Heart left ventricle (tissue), 16 donors: ENCODE data around the gene ST6GALNAC5. TPM values are rescaled to one million over a fixed set of nuclear protein-coding genes. Genes with fewer than 3 reads are reported as not detected.

Experiments used
- ATAC-seq, 4 donors: fragments of 200-7000 bp; cut with Tn5 transposase; one replicate each; pipeline ENCODE4 v1.9.1; 2020 to 2022; ENCODE audit warnings: moderate library complexity in 4 of 4, mild to moderate bottlenecking in 3 of 4, moderate number of reproducible peaks in 1 of 4
- DNase-seq, 5 donors: peaks; one replicate each; pipeline ENCODE4 v3.0.0-alpha.2; 2020
- H3K27ac ChIP-seq, 12 donors: fragments of 200-600 bp; sonication (generic) in 4 of 12; one replicate each; pipeline versions ENCODE4 v1.5.0 to v1.8.0; 2016 to 2022; ENCODE audit warnings: mild to moderate bottlenecking in 2 of 12
- H3K27me3 ChIP-seq, 9 donors: fragments of 200-600 bp; sonication (generic) in 2 of 9; one replicate each; pipeline versions ENCODE4 v1.5.1 to v1.8.0; 2016 to 2022; ENCODE audit warnings: mild to moderate bottlenecking in 3 of 9
- H3K36me3 ChIP-seq, 9 donors: fragments of 200-600 bp; sonication (generic) in 2 of 9; one replicate each; pipeline versions ENCODE4 v1.5.0 to v1.8.0; 2018 to 2022; ENCODE audit warnings: mild to moderate bottlenecking in 2 of 9
- H3K4me1 ChIP-seq, 12 donors: fragments of 200-600 bp; sonication (generic) in 4 of 12; one replicate each; pipeline versions ENCODE4 v1.5.0 to v1.8.0; 2016 to 2022; ENCODE audit warnings: mild to moderate bottlenecking in 3 of 12
- H3K4me3 ChIP-seq, 12 donors: fragments of 200-600 bp; sonication (generic) in 4 of 12; one replicate each; pipeline versions ENCODE4 v1.5.0 to v1.8.0; 2017 to 2022; ENCODE audit warnings: mild to moderate bottlenecking in 9 of 12, moderate library complexity in 4 of 12
- H3K9me3 ChIP-seq, 12 donors: fragments of 200-600 bp; sonication (generic) in 4 of 12; one replicate each; pipeline versions ENCODE4 v1.5.0 to v1.8.0; 2016 to 2022; ENCODE audit warnings: mild to moderate bottlenecking in 1 of 12
- CTCF ChIP-seq, 12 donors: fragments of 200-600 bp; sonication (generic) in 4 of 12; IDR thresholded peaks; one replicate each; pipeline versions ENCODE4 v1.5.0 to v1.8.0; 2018 to 2022; ENCODE audit warnings: antibody characterized with exemption in 12 of 12, mild to moderate bottlenecking in 5 of 12
- POLR2A ChIP-seq, 2 donors: fragments of 450-650 bp; IDR thresholded peaks; one replicate each; pipeline ENCODE4 v1.6.1; 2017; ENCODE audit warnings: antibody characterized with exemption in 2 of 2, mild to moderate bottlenecking in 2 of 2, moderate library complexity in 2 of 2
- WGBS, 4 donors: extraction: QIAGEN DNeasy Blood & Tissue Kit in 2 of 4; methylation state at CpG; one replicate each; pipeline versions ENCODE4 v1.1.5 to v1.1.7; 2013 to 2018; 5-methylcytosine and 5-hydroxymethylcytosine counted together
- intact Hi-C, 10 donors: fragments of 100-400 bp; cut with DNase I; formaldehyde crosslinking; loops; one replicate each; pipeline versions ENCODE4 v1.11.1 to v1.14.2; 2022
- polyA plus RNA-seq, 2 donors: library from polyadenylated mRNA; stranded (reverse); fragments of 200-250 nt; gene quantifications; one replicate each; pipeline ENCODE4 v1.2.3, GENCODE V29; 2013
- total RNA-seq, 9 donors: library from RNA; depleted of rRNA in 2 of 9; stranded (reverse); fragments of >200 nt in 2 of 9; fragmentation: NEBNext Ultra II Directional in 3 of 9; extraction: Animal tissue kit (Norgen Biotek cat#: 25700) in 3 of 9; gene quantifications; one replicate each; pipeline versions ENCODE4 v1.1.0 to v1.2.4, GENCODE V29; 2016 to 2023
- donor health status: ischemic (EF 13 %, LVEDD 7.1; RV severe dilation, severe dysfunction).
- donor health status: healthy with polysubstance abuse.
- donor health status: DM: no; HTN: yes; CAD: no.
- donor health status: DM: no; HTN: no; CAD: no.
- donor health status: ischemic (EF 25% LVEDD 6.9; RV normal size, moderate dysfunction).
- donor health status: ischemic (EF 25% LVEDD 5.7; RV mildly dilated, moderate dysfunction).
- donor health status: healthy.
- donor health status: DM: yes; HTN: yes; CAD: no.
- donor health status: ischemic (EF 35%, LVEDD 5.7; RV mildly dilated, moderate dysfunction).
- donor health status: nonischemic (EF 11% LVEDD 7.7; RV severe dilation, severe dysfunction).
- donor health status: DM: yes; HTN: yes; CAD: no.
- donor health status: PGD.
- donor health status: ischemic (EF 29% LVEDD 5.4; RV normal size, mild dysfunction).
- donor health status: nonischemic (EF 23%, LVEDD 6.1; RV moderate dilation, normal function).

Gene ST6GALNAC5
- total and polyA plus RNA-seq, 11 donors, result 0.14 to 0.83 (median 0.45) TPM; not detected in 2

DNA sequence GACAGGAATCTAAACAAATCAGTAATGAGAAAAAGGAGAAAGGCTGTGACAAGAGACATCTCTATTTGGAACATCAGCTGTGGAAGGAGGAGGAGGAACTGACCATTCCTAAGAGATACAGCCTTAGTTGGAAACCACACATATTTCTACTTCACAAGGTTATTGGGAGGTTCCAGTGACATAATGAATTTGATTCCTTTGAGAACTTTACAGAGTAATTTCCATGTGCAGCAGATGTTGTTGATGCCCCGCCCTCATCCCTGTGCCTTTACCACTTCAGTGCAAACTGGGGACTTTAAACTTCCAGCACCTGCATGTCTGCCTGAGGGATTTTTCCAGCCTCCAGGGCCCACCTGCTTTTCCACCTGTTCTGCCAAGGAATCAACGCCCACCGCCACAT lies 9.3 kb upstream of the ST6GALNAC5 start:
- no peaks in the 10 kb centered on the region for H3K9me3 ChIP-seq
- peaks cover 0 to 7% (median 0%) of the 10 kb centered on the region in 9 donors for H3K27me3 ChIP-seq
- ATAC-seq (no peak), DNase-seq (no peak)
- intact Hi-C loops, result loop anchor here in 1 of 10 donors (5.0 kb wide), 1 partner anchor 531 kb away; no protein-coding TSS in a partner anchor
- H3K36me3 ChIP-seq, result no peaks in the 10 kb centered on the region
- TF ChIP-seq CTCF (IDR thresholded peaks at IDR 0.05) (no peak), POLR2A (IDR thresholded peaks at IDR 0.05) (no peak)
- 90 to 97% (median 95%) methylated on average over 3 of the region's 3 CpGs for WGBS, 4 donors
- no peaks in the 10 kb centered on the region for H3K4me1 ChIP-seq
- no peak overlapping the region for H3K4me3 ChIP-seq
- H3K27ac ChIP-seq, result no peak overlapping the region

DNA sequence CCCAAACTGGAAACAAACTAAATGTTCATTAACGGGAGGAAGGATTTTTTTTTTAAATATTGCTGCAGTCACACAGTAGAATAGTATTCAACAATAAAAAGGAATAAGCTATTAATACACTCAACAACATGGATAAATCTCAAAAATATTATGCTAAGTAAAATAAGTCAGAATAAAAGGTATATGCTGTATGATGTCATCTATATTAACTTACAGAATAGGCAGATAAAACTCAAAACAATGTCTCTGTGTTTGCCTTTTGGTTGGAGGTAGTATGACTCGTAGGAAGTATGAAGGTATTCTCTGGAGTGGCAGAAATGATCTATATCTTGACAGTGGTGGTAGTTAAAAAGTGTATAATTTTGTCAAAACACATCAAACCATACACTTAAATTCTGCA lies 6.1 kb upstream of the ST6GALNAC5 start:
- Histone ChIP-seq H3K4me1 (no peaks in the 10 kb centered on the region), H3K27ac (no peak overlapping the region), H3K9me3 (no peaks in the 10 kb centered on the region), H3K27me3 (peaks cover 0 to 33% (median 15%) of the 10 kb centered on the region in 9 donors), H3K4me3 (no peak overlapping the region), H3K36me3 (no peaks in the 10 kb centered on the region)
- TF ChIP-seq CTCF (IDR thresholded peaks at IDR 0.05), result no peak
- TF ChIP-seq POLR2A (IDR thresholded peaks at IDR 0.05), result no peak
- intact Hi-C loops, result no loop called here
- no peak for DNase-seq
- ATAC-seq, result no peak
- 80 to 91% (median 82%) methylated on average over 2 of the region's 2 CpGs for WGBS, 4 donors

DNA sequence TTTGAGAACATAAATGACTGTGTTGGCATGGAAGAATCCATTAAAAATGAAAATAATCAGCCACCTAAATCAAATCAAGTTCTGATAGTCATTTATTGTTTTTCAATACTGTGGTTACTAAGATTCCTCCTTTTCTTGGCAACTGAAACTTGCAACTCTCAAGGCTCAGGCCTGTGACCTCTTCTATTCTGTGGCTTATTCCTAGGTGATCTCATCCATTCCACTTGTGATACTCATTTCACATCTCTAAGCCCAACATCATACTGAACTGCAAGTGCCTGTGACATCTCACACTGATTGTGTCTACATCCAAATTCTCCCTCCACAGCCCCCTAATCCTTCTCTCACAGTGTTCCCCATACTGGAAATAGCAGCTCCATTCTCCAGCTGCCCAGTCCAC lies 4.8 kb upstream of the ST6GALNAC5 start:
- intact Hi-C loops, result no loop called here
- H3K36me3 ChIP-seq, result no peaks in the 10 kb centered on the region
- no peaks in the 10 kb centered on the region for H3K9me3 ChIP-seq
- peaks cover 0 to 46% (median 22%) of the 10 kb centered on the region in 9 donors for H3K27me3 ChIP-seq
- DNase-seq (no peak), ATAC-seq (no peak)
- H3K4me3 ChIP-seq, result no peak overlapping the region
- H3K4me1 ChIP-seq, result peaks cover 0 to 7% (median 2%) of the 10 kb centered on the region in 12 donors
- TF ChIP-seq POLR2A (IDR thresholded peaks at IDR 0.05) (no peak), CTCF (IDR thresholded peaks at IDR 0.05) (no peak)
- H3K27ac ChIP-seq, result no peak overlapping the region

- no peaks in the 10 kb centered on the region for H3K9me3 ChIP-seq
- no peaks in the 10 kb centered on the region for H3K36me3 ChIP-seq
- no peak for ATAC-seq
- peaks cover 0 to 22% (median 15%) of the 10 kb centered on the region in 12 donors for H3K4me1 ChIP-seq
- 65 to 76% (median 67%) methylated on average over 5 of the region's 5 CpGs for whole genome bisulfite sequencing, 4 donors
- DNase-seq, result no peak
- H3K4me3 ChIP-seq, result no peak overlapping the region
- TF ChIP-seq POLR2A (IDR thresholded peaks at IDR 0.05) (no peak), CTCF (IDR thresholded peaks at IDR 0.05) (no peak)
- peaks cover 5 to 66% (median 39%) of the 10 kb centered on the region in 9 donors for H3K27me3 ChIP-seq
- no peak overlapping the region for H3K27ac ChIP-seq
- intact Hi-C loops, result no loop called here
These were observed 2.9 kb upstream of the ST6GALNAC5 start for GRCh38 chr1:76864383-76864782.
